GM18873 (cell line): Measurements from ENCODE around the gene ITFG1.
"Not testable (repeated sequence)": the region's sequence is repeated elsewhere in the genome, so short reads cannot be mapped to it uniquely, and the experiment has no call there.

Source experiments
- ATAC-seq: cut with Tn5 transposase; IDR thresholded peaks from one replicate; pipeline ENCODE4 v1.9.1; 2021; ENCODE audit warnings: mild to moderate bottlenecking, moderate library complexity, moderate number of reproducible peaks; ENCODE audit not compliant: unreplicated experiment, low FRiP score

Gene ITFG1

GRCh38 chr16:47260503-47260902, 200.4 kb downstream of the ITFG1 start:
- ATAC-seq: no peak

- ATAC-seq: no peak
Measured at GRCh38 chr16:47258874-47259461, 201.9 kb downstream of the ITFG1 start.

GRCh38 chr16:47254756-47255155, 206.1 kb downstream of the ITFG1 start:
- ATAC-seq: no peak

- ATAC-seq: no peak
Measured at GRCh38 chr16:47250983-47251382, 209.9 kb downstream of the ITFG1 start.

- ATAC-seq: no peak
Measured at GRCh38 chr16:47247690-47248089, 213.2 kb downstream of the ITFG1 start.

GRCh38 chr16:47244206-47244605, 216.7 kb downstream of the ITFG1 start:
- no peak for ATAC-seq

- no peak for ATAC-seq
Measured at GRCh38 chr16:47241061-47241460, 219.8 kb downstream of the ITFG1 start.

GRCh38 chr16:47236716-47237115, 224.1 kb downstream of the ITFG1 start:
- ATAC-seq: no peak

- no peak for ATAC-seq
Measured at GRCh38 chr16:47230296-47230695, 230.6 kb downstream of the ITFG1 start.

- ATAC-seq: no peak
Measured at GRCh38 chr16:47229053-47230050, 231.5 kb downstream of the ITFG1 start.

- ATAC-seq: no peak
Measured at GRCh38 chr16:47228241-47228640, 232.6 kb downstream of the ITFG1 start.

GRCh38 chr16:47213761-47214440, 247.0 kb downstream of the ITFG1 start:
- ATAC-seq: no peak

GRCh38 chr16:47211218-47211617, 249.6 kb downstream of the ITFG1 start:
- no peak for ATAC-seq

- no peak for ATAC-seq
Measured at GRCh38 chr16:47204736-47205504, 255.9 kb downstream of the ITFG1 start.

GRCh38 chr16:47203433-47203832, 257.4 kb downstream of the ITFG1 start:
- ATAC-seq: not testable (repeated sequence)

- ATAC-seq: no peak
Measured at GRCh38 chr16:47198180-47198575, 262.7 kb downstream of the ITFG1 start.

GRCh38 chr16:47197536-47198179, 263.2 kb downstream of the ITFG1 start:
- no peak for ATAC-seq

GRCh38 chr16:47196457-47196856, 264.4 kb downstream of the ITFG1 start:
- no peak for ATAC-seq

- no peak for ATAC-seq
Measured at GRCh38 chr16:47182318-47182717, 278.5 kb downstream of the ITFG1 start.

GRCh38 chr16:47181066-47181465, 279.8 kb downstream of the ITFG1 start:
- not testable (repeated sequence) for ATAC-seq
